Neural progenitor cell (in vitro differentiated cells): Measurements from ENCODE around the gene DNAAF2. TPM values are rescaled to one million over a fixed set of nuclear protein-coding genes. Genes with fewer than 3 reads are reported as not detected.
A peak's percentile ranks its signal among the peaks of the same experiment; 100 is the strongest.

Experiments used
- DNase-seq: peaks from one replicate; pipeline ENCODE4 v3.0.0-alpha.2; 2016; ENCODE audit warnings: low spot score
- H2AFZ ChIP-seq: fragments of 200-600 bp; sonication (generic); replicated peaks from 2 replicates; pipeline ENCODE4 v1.6.1; 2016; ENCODE audit warnings: antibody characterized with exemption
- H3F3A ChIP-seq: fragments of 200-600 bp; sonication (generic); 2 replicates; pipeline ENCODE4 v1.6.1; 2016; ENCODE audit warnings: antibody characterized with exemption, low read depth
- H3K27ac ChIP-seq: fragments of 200-600 bp; sonication (generic); 2 replicates; pipeline ENCODE4 v1.5.1; 2016; ENCODE audit warnings: mild to moderate bottlenecking
- H3K27me3 ChIP-seq: fragments of 200-600 bp; sonication (generic); 2 replicates; pipeline ENCODE4 v1.6.1; 2016; ENCODE audit warnings: mild to moderate bottlenecking, moderate library complexity
- H3K36me3 ChIP-seq: fragments of 200-600 bp; sonication (generic); 2 replicates; pipeline ENCODE4 v1.5.1; 2016
- H3K4me1 ChIP-seq: fragments of 200-600 bp; sonication (generic); 2 replicates; pipeline ENCODE4 v1.6.1; 2016; ENCODE audit warnings: mixed run types
- H3K4me2 ChIP-seq: fragments of 200-600 bp; sonication (generic); 2 replicates; pipeline ENCODE4 v1.6.1; 2016
- H3K4me3 ChIP-seq: fragments of 200-600 bp; sonication (generic); 2 replicates; pipeline ENCODE4 v1.5.1; 2016
- H3K79me2 ChIP-seq: fragments of 200-600 bp; sonication (generic); 2 replicates; pipeline ENCODE4 v1.6.1; 2016; ENCODE audit warnings: low read depth
- H3K9ac ChIP-seq: fragments of 200-600 bp; sonication (generic); 2 replicates; pipeline ENCODE4 v1.6.1; 2016
- H3K9me3 ChIP-seq: fragments of 200-600 bp; sonication (generic); 2 replicates; pipeline ENCODE4 v1.5.1; 2016; ENCODE audit warnings: low read depth
- H4K20me1 ChIP-seq: fragments of 200-600 bp; sonication (generic); 2 replicates; pipeline ENCODE4 v1.6.1; 2016; ENCODE audit warnings: low read depth
- H3K27ac Mint-ChIP-seq: 3 replicates; pipeline ENCODE4 v1.8.0; 2021; ENCODE audit warnings: mixed read lengths
- H3K27me3 Mint-ChIP-seq: 2 replicates; pipeline ENCODE4 v1.8.0; 2022; ENCODE audit warnings: low read depth, mild to moderate bottlenecking, inconsistent platforms, moderate library complexity, mixed read lengths; ENCODE audit not compliant: insufficient read depth
- H3K36me3 Mint-ChIP-seq: 3 replicates; pipeline ENCODE4 v1.8.0; 2021; ENCODE audit warnings: mixed read lengths
- H3K4me1 Mint-ChIP-seq: 3 replicates; pipeline ENCODE4 v1.8.0; 2021; ENCODE audit warnings: mixed read lengths
- H3K4me3 Mint-ChIP-seq: 3 replicates; pipeline ENCODE4 v1.8.0; 2021; ENCODE audit warnings: mild to moderate bottlenecking, moderate library complexity, mixed read lengths
- H3K9me3 Mint-ChIP-seq: 3 replicates; pipeline ENCODE4 v1.8.0; 2020; ENCODE audit warnings: mixed read lengths
- EZH2 ChIP-seq: fragments of 200-600 bp; sonication (generic); IDR thresholded peaks from 2 replicates; pipeline ENCODE4 v1.6.1; 2017; ENCODE audit warnings: antibody characterized with exemption, mild to moderate bottlenecking, moderate library complexity
- EZH2phosphoT487 ChIP-seq: fragments of 200-600 bp; sonication (generic); IDR thresholded peaks from 2 replicates; pipeline ENCODE4 v1.6.1; 2017; ENCODE audit warnings: antibody characterized with exemption
- total RNA-seq: library from RNA; depleted of rRNA; stranded (reverse); fragments of >200 nt; gene quantifications from 2 replicates; pipeline ENCODE4 v1.2.3, GENCODE V29; 2015; ENCODE audit warnings: low replicate concordance
- TF ChIP-seq, protein P1 (sequence below): fragments of 200-600 bp; sonication (generic); IDR thresholded peaks from 2 replicates; pipeline ENCODE4 v1.5.1; 2017; ENCODE audit warnings: antibody characterized with exemption, mild to moderate bottlenecking

The DNAAF2 gene
- total RNA-seq, 1 donor from 2014 or later: 35.1 TPM

GRCh38 chr14:49636866-49637265 lies 1.8 kb upstream of the DNAAF2 start:
- H3K4me3 Mint-ChIP-seq: peak overlapping the region; percentile 25
- peaks cover 33% of the 10 kb centered on the region for H4K20me1 ChIP-seq

DNA sequence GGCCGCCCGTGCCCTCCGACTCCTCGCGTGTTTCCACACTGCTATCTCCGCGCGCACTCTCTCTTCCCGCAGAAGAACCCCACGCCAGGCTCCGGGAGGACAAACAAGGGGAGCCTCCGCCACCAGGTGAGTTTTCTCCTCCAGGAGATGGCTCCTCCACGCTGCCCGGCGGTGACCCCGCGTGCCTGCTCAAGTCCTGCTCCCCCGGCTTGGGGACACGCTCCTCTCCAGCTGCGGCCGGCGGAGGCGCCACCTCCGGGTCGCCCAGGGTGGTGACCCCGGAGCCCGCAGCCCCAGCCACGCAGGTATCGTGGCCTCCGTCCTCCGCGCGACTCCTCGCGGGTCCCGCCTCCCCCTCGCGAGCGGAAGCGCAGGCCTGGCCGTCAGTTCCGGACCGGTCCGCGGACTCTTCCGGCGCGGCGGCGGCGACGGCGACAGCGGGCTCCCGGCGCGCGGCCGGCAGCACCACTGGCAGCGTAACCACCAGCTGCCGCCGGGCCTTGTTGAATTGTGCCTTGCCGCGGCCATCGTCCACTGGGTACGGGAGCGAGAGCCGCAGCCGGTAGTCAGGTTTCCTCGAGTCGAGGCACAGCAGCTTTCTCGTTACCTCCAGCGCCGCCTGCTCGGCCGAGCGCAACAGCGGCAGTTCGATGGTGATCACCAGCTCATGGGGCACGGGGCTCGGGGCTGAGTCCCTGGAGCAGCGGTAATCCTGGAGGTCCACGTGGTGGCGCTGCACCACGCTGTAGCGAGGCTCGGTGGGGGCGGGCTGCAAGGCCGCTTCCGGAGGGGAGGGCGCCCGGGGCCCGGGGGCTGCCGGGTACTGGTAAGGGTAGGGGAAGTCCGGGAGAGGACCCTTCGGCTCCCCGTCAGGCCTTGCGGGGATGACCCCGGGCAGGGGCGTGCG lies 1.2 kb downstream of the DNAAF2 start:
- Histone ChIP-seq H3K79me2 (peaks cover 87% of the 10 kb centered on the region), H3K27ac (peak overlapping the region; percentile 95), H3K4me3 (peak overlapping the region; percentile 80), H3K27me3 (no peaks in the 10 kb centered on the region), H3F3A (peaks cover 38% of the 10 kb centered on the region), H3K4me2 (peak overlapping the region; percentile 85), H3K36me3 (no peaks in the 10 kb centered on the region), H3K9ac (peak overlapping the region; percentile 24), H3K4me1 (peaks cover 7% of the 10 kb centered on the region), H4K20me1 (peaks cover 52% of the 10 kb centered on the region), H3K9me3 (no peaks in the 10 kb centered on the region), H2AFZ (peak overlapping the region; percentile 90)
- no peaks in the 10 kb centered on the region for H3K9me3 Mint-ChIP-seq
- TF ChIP-seq EZH2 (no peak), EZH2phosphoT487 (no peak)
- TF ChIP-seq, protein P1, sequence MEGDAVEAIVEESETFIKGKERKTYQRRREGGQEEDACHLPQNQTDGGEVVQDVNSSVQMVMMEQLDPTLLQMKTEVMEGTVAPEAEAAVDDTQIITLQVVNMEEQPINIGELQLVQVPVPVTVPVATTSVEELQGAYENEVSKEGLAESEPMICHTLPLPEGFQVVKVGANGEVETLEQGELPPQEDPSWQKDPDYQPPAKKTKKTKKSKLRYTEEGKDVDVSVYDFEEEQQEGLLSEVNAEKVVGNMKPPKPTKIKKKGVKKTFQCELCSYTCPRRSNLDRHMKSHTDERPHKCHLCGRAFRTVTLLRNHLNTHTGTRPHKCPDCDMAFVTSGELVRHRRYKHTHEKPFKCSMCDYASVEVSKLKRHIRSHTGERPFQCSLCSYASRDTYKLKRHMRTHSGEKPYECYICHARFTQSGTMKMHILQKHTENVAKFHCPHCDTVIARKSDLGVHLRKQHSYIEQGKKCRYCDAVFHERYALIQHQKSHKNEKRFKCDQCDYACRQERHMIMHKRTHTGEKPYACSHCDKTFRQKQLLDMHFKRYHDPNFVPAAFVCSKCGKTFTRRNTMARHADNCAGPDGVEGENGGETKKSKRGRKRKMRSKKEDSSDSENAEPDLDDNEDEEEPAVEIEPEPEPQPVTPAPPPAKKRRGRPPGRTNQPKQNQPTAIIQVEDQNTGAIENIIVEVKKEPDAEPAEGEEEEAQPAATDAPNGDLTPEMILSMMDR: peak; percentile 82
- peaks cover 8% of the 10 kb centered on the region for H3K27me3 Mint-ChIP-seq
- H3K36me3 Mint-ChIP-seq: peaks cover 21% of the 10 kb centered on the region
- peak overlapping the region; percentile 100 for H3K4me3 Mint-ChIP-seq
- peak; percentile 98 for DNase-seq
- peaks cover 29% of the 10 kb centered on the region for H3K4me1 Mint-ChIP-seq
- peak overlapping the region; percentile 99 for H3K27ac Mint-ChIP-seq

More at GRCh38 chr14:49636866-49637265, 1.8 kb upstream of the DNAAF2 start:
- H2AFZ ChIP-seq: no peak overlapping the region
- H3K36me3 ChIP-seq: no peaks in the 10 kb centered on the region
- H3K4me3 ChIP-seq: no peak overlapping the region
- Mint-ChIP-seq H3K27ac (no peak overlapping the region), H3K27me3 (peaks cover 8% of the 10 kb centered on the region), H3K36me3 (peaks cover 23% of the 10 kb centered on the region), H3K9me3 (no peaks in the 10 kb centered on the region), H3K4me1 (peaks cover 20% of the 10 kb centered on the region)
- H3K27ac ChIP-seq: no peak overlapping the region
- H3F3A ChIP-seq: peaks cover 36% of the 10 kb centered on the region
- H3K79me2 ChIP-seq: peaks cover 77% of the 10 kb centered on the region
- H3K27me3 ChIP-seq: no peaks in the 10 kb centered on the region
- no peak overlapping the region for H3K9ac ChIP-seq
- peaks cover 2% of the 10 kb centered on the region for H3K4me1 ChIP-seq
- TF ChIP-seq, protein P1: no peak
- TF ChIP-seq EZH2phosphoT487 (no peak), EZH2 (no peak)
- no peaks in the 10 kb centered on the region for H3K9me3 ChIP-seq
- DNase-seq: no peak
- no peak overlapping the region for H3K4me2 ChIP-seq

GRCh38 chr14:49623941-49624839 lies 10.9 kb downstream of the DNAAF2 start:
- H3K4me3 Mint-ChIP-seq: peak overlapping the region; percentile 27
- peaks cover 17% of the 10 kb centered on the region for H3K36me3 Mint-ChIP-seq
- no peak for TF ChIP-seq EZH2phosphoT487
- TF ChIP-seq EZH2: no peak
- TF ChIP-seq, protein P1: no peak
- no peak overlapping the region for H2AFZ ChIP-seq
- no peak overlapping the region for H3K27ac ChIP-seq
- peaks cover 5% of the 10 kb centered on the region for H3K27me3 Mint-ChIP-seq
- H3K4me3 ChIP-seq: no peak overlapping the region
- H3K36me3 ChIP-seq: peaks cover 23% of the 10 kb centered on the region
- no peaks in the 10 kb centered on the region for H3K9me3 Mint-ChIP-seq
- H3K9ac ChIP-seq: no peak overlapping the region
- DNase-seq: no peak
- no peaks in the 10 kb centered on the region for H3K27me3 ChIP-seq
- no peak overlapping the region for H3K27ac Mint-ChIP-seq
- H3K4me2 ChIP-seq: no peak overlapping the region
- peaks cover 20% of the 10 kb centered on the region for H3K4me1 ChIP-seq
- peaks cover 37% of the 10 kb centered on the region for H3F3A ChIP-seq
- H4K20me1 ChIP-seq: peaks cover 63% of the 10 kb centered on the region
- peaks cover 70% of the 10 kb centered on the region for H3K79me2 ChIP-seq
- H3K4me1 Mint-ChIP-seq: peaks cover 30% of the 10 kb centered on the region
- H3K9me3 ChIP-seq: no peaks in the 10 kb centered on the region
